Stimulated activated naive CD8-positive, alpha-beta T cell treated with anti-CD3 and anti-CD28 coated beads, Interleukin-15, Interleukin-2, amounts not matched to agents 100 U/mL and 50 U/mL, for 24 hours (primary cell): Measurements from ENCODE around the gene GJC2.

Source experiments
- ATAC-seq: fragments of 150-1000 bp; cut with Tn5 transposase; one replicate; pipeline ENCODE4 v1.10.0; 2021
- DNase-seq: peaks from one replicate; pipeline ENCODE4 v3.0.0; 2021

Gene GJC2

GRCh38 chr1:228158151-228159007, 8.6 kb downstream of the GJC2 start:
- no peak for ATAC-seq
- no peak for DNase-seq

- DNase-seq = no peak
- ATAC-seq = no peak
Observed at GRCh38 chr1:228159008-228159665, 9.4 kb downstream of the GJC2 start.

GRCh38 chr1:228160201-228160761, 10.6 kb downstream of the GJC2 start:
- DNase-seq = no peak
- no peak for ATAC-seq

GRCh38 chr1:228161362-228161761, 11.6 kb downstream of the GJC2 start:
- no peak for DNase-seq
- no peak for ATAC-seq

- DNase-seq (no peak), ATAC-seq (no peak)
Observed at GRCh38 chr1:228161866-228162265, 12.1 kb downstream of the GJC2 start.

GRCh38 chr1:228162286-228163006, 12.7 kb downstream of the GJC2 start:
- DNase-seq = no peak
- no peak for ATAC-seq

- no peak for DNase-seq
Observed at GRCh38 chr1:228163007-228163753, 13.4 kb downstream of the GJC2 start.

GRCh38 chr1:228163776-228164519, 14.2 kb downstream of the GJC2 start:
- DNase-seq (no peak), ATAC-seq (no peak)

More at GRCh38 chr1:228163007-228163753, 13.4 kb downstream of the GJC2 start:
- ATAC-seq = no peak

- DNase-seq (no peak), ATAC-seq (no peak)
Observed at GRCh38 chr1:228164561-228165371, 15.0 kb downstream of the GJC2 start.

- peak; percentile 91 for ATAC-seq
- DNase-seq = peak; percentile 99
Observed at GRCh38 chr1:228165372-228166169, 15.8 kb downstream of the GJC2 start, which contains the start of gene IBA57. Gene IBA57 (plus strand): TSS chr1:228165804. CDS start chr1:228165817, 13 bp downstream.

- peak; percentile 3 for ATAC-seq
- peak; percentile 67 for DNase-seq
Observed at GRCh38 chr1:228166170-228166936, 16.6 kb downstream of the GJC2 start.

GRCh38 chr1:228168563-228169270, 19.0 kb downstream of the GJC2 start:
- no peak for DNase-seq
- ATAC-seq = no peak

GRCh38 chr1:228169345-228169744, 19.6 kb downstream of the GJC2 start:
- no peak for ATAC-seq
- no peak for DNase-seq

GRCh38 chr1:228170666-228171065, 20.9 kb downstream of the GJC2 start:
- DNase-seq (no peak), ATAC-seq (no peak)

GRCh38 chr1:228171221-228171891, 21.6 kb downstream of the GJC2 start:
- ATAC-seq = no peak

GRCh38 chr1:228172591-228173527, 23.1 kb downstream of the GJC2 start:
- DNase-seq (no peak), ATAC-seq (no peak)

More at GRCh38 chr1:228171221-228171891, 21.6 kb downstream of the GJC2 start:
- DNase-seq = no peak
